GM19099 (cell line): ENCODE results near the gene EFCAB6.

Experiments
- POLR2A ChIP-seq: IDR thresholded peaks from 3 replicates; pipeline ENCODE4 v1.6.1; 2011; ENCODE audit warnings: low read depth; ENCODE audit not compliant: insufficient read length; ENCODE audit errors: extremely low read depth

EFCAB6 gene

DNA sequence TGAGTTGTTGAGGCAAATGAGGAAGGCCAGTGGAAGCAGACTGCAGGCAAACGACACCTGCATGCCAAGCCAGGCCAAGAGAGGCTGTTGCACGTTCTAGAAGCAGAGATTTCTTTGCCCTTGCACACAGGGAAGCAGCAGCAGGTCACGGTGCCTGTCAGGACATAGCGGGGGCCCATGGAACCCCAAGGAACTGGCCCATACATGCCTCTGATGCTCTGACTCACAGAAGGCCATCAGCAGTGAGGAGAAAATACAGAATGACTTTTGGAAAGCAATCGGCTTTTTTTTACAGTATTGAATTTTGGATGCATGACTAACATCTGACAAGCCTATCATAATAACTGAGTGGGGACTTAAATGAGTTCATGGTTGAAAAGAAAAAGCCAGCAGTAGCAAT, 276.4 kb downstream of the EFCAB6 start:
- TF ChIP-seq POLR2A, result no peak

DNA sequence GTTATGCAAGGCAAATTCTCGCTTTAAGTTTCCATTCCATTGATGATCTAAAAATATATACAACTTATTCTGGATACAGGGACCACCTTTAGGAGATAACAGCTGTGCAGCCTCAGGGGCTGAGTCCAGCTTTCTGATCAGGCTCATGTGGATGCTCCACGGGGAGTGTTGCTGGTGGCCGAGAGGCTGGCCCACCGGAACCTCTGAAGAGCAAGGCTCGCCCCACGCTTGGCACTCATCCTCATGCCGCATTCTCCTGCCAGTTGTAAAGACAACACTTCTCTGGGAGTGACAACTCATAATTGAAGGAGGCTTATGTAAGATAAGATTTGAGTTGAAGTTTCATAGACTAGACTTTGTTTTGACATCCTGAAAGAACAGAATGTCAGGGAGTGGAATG, 276.8 kb downstream of the EFCAB6 start:
- TF ChIP-seq POLR2A, result no peak

DNA sequence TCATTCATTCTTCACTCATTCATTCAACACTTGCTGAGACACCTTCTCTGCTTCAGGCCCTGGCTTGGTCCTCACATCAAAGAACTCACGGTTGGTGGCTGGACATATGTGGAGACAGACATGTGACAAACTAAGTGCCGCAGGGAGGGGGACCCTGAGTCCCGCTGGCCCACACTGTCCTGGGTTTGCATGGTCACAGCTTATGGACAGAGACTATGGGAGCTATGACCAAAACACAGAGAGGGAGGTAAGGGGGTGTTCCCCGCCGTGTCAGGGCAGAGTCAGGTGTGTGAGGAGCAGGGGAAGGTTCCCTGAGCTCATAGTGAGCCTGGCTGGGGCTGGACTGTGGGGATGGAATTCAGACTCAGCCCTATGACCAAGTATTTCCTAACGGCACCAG, 277.2 kb downstream of the EFCAB6 start:
- TF ChIP-seq POLR2A, result no peak

DNA sequence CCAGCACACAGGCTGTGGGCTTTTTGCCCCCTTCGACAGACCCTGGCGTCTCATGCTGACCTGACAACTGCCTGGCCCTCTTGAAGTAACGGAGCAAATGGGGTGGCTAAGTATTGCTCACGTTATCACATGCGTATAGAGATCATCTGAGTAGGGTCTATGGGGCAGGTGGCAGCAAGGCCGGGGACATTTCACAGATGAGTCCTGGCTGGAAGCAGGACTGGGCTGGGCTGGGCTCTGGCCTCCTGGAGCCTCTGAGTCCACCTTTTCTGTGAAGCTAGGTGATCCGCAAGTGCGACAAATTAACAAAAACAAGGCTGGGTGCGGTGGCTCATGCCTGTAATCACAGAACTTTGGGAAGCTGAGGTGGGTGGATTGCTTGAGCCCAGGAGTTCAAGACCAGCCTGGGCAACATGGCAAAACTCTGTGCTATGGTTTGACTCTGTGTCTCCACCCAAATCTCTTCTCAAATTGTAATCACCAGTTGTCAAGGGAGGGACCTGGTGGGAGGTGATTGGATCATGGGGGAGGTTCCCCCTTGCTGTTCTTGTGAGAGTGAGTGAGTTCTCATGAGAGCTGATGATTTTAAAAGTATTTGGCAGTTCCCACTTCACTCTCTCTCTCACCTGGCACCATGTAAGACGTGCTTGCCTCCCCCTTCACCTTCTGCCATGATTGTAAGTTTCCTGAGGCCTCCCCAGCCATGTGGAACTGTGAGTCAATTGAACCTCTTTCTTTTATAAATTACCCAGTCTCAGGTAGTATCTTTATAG, 278.3 kb downstream of the EFCAB6 start:
- no peak for TF ChIP-seq POLR2A

DNA sequence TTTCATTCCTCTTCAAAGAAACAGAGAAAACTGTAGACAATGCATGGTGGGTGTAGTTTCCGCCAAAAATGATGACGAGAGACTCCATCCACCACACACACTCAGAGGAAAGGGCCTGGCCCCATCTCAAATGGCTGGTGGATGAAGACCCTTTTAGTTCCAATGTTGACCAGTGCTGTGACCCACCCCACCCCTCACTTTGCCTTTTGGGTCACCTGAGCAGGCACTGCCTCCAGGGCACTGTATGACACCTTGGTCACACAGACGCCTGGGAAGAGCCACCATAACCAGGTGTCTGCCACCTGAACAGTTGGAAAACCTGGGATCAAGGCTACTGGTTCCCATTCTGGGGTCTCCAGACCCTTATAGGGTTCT, 279.0 kb downstream of the EFCAB6 start:
- no peak for TF ChIP-seq POLR2A

DNA sequence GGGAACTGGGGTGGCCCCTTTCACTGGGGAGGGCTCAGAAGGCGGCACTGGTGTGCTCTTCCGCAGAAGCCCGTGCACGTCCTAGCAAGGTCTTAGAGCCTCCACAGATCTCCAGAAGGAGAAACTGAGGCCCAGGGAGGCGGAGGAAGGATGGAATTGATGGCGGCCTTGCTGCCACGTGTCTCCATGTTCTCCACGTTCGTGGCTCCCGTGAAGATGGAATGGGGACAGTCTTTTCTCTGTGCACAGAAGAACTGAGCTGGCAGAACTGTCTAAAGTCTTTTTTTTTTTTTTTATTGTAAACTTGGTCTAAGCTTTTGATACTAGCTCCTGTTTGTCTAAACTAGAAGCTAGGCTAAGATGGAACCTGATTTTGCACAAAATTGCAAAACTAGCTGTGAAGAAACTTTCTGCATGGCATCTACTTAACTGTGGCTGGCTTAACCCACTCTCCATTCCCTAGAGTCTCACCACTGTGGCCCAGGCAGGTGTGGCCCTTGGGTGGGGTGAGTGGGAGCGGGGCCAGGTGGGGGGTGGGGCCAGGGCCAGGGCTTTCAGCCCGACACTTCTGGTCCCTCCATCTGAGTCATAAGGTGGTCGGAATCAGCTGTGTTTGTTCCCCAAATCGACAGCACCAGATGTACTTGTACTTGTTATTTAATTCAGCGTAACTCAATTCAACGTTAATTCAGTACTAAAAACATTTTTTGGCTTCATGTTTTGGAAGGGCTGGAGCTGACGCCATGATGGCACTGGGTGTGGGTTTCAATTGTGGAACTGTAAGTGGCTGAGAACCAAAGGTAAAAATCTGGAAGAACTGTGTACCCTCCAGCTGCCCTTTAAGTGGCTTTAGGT, 279.6 kb downstream of the EFCAB6 start:
- no peak for TF ChIP-seq POLR2A

DNA sequence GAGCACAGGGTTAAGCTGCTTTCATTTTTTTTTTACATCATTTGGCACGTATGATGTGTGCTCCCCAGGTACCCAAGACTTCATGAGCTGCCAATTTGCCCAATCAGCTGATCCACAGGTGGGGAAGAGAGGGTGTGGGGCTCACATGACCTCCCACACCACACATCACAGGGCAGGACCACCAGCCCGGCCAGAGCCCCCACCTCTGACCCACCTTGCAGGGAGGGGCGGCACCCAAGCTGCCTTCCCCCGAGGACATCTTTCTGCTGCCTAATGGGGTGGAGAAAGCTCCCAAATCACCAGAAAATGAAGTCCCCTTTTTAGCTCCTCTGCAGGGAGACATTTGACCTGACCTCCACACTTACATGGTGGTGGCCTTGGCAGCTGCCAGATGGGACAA, 280.5 kb downstream of the EFCAB6 start:
- TF ChIP-seq POLR2A, result no peak

DNA sequence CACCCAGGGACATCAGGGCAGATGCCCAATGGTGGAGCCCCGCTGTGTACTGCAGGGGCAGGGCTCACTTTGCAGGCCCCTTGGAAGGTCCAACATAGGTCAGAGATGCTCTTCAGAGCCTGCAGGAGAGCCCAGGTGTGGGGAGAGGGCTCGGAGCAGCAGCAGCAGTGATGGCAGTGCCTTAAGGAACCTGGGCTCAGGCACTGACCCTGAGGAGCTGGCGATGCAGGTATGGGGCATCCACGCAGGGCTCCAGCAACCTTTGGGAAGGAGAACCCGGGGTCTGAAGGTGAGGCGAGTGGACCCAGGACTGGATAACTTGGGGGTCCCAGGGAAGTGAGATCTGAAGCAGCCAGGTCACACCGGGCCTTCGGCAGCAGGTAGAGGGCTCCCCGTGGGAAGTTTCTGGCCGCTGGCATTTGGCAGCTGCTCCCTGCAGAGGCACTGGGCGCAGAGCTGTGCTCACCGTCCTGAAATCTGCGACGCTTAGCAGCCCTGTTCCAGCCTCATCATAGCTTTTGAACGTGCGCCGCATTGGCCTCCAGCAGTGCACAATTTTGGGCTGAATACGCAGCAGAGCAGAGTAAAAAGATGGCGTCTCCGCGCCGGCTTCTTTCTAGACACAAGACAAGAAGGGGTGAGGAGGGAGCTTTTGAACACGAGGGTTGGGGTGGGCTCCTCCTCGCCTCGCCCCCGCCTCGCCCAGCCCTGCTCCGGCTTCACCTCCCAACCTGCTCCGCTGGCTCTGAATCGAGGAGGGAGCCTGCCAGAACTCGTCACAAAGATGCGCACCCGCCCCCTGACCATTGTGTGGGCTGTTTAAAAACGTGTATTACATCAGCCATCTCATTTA, 281.5 kb downstream of the EFCAB6 start:
- TF ChIP-seq POLR2A, result no peak

DNA sequence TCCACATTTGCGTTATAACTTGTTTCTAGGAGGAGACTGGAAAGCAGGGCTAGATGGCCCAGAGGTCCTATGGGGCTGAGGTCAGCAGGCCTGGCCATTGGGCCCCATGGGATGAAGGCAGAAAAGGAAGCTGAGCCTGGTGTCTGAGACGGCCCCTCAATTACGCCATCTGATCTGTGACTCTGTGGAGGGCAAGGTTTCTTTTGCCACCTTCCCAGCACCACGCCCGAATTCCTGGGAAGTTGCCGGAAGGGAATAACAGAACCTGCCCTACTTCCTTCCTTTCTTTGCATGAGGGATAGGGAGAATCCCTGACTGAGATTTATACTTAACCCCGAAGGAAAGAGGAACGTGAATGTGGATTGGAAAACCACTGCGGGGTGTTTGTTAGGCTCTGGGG, 282.2 kb downstream of the EFCAB6 start:
- no peak for TF ChIP-seq POLR2A

DNA sequence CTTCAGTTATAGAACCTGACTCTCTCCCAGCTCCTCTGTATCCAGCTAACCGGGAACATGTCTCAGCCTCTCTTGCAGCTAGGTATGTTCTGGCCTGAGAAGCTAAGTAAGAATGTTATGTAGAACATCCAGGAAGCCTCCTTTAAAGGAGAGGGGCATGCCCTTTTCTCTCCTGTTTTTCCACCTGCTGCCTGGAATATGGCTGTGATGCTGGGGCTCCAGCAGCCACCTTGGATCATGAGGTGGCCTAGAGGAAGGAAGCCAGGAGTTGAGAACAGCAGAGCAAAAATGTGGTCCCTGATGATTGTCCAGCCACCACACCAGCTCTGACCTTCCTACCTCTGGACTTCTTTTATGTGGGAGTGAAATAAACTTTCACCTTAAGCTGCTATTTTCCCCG, 282.6 kb downstream of the EFCAB6 start:
- no peak for TF ChIP-seq POLR2A

DNA sequence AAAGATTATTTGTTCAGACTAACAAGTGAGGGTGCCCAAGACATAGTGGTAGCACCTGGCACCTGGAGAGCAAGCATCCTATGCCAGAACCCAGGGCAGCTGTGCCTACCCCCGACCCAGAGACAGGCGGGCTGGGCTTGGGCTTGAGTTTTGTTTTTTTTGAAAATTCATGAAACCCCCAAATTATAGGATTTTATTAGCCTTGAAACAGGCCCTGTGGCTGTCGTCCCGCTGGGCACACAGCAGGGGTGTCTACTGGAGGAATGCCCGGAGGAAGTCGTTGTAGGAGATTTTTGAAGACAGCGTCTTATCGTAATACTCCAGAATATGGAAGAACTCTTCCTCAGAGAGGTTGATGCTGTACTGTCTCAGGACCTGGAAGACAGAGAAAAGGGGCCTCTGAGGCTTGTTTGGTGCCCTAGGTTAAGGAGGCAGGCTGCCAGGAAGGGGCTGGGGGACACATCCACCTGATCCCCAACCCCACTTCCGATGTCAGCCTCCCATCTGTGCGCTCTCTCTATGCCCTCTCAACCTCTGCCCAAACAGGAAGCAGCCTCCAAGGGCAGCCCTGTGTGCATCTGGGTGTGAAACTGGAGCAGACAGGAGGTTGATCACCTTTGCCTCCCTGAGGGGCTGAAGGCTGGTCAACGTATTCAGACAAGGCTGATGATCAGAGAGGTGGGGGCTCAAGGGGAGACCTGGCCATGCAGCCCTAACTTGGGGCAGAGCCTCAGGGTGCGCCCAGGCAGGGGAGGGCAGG, 283.3 kb downstream of the EFCAB6 start:
- no peak for TF ChIP-seq POLR2A

DNA sequence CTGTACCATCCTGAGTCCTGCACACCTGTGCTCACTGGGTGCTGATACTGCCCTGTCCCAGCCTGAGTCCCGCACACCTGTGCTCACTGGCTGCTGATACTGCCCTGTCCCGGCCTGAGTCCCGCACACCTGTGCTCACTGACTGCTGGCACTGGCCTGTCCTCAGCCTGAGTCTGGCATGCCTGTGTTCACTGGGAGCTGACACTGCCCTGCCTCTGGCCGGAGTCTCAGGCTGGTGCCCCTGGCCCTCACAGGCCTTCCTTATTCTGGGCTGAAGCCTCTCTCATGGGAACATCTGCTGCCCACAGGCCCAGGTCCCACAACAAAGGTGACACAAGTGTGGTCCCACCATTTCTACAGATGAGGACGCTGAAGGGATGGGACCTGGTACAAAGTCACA, 285.2 kb downstream of the EFCAB6 start:
- no peak for TF ChIP-seq POLR2A

DNA sequence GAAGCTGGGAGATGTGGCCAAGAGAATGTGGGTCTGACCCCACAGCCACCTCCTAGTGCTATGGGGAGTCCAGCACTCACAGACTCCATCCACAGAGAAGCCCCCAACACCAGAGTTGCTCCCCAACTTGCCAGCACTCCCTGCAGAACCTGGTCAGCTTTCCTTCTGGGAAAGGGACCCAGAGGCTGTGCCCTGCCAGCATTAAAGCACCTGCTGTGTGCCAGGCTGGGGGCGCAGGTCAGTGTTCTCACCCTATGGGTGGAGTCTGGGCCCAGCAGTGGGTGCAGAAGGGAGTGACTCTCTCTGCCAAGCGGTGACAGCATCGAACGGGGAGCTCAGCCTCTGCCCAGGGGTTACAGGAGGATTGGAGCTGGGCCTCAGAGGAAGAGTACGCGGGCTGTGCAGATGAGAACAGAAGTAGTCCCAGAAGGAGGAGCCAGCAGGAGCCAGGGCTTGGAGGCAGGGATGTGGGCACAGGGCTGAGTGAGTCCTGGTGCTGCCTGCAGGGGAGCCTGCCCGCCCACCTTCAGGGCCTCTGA, 285.9 kb downstream of the EFCAB6 start:
- TF ChIP-seq POLR2A, result no peak

DNA sequence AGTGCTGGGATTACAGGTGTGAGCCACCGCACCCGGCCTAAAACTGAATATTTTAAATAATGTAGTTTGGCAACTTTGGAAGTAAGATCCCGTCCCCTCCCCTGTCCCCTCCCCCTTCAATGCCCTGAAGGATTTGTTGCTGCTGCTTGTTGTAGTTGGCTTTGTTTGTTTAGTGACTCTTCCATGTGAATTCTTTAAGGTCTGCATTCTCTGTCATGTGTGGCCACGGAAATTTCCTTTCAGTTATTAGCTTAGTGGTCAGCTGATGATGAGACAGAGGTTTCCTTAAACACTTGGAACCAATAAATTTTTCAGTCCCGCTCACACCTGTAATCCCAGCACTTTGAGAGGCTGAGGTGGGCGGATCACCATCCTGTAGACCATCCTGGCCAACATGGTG, 290.4 kb downstream of the EFCAB6 start:
- no peak for TF ChIP-seq POLR2A
